Measurements from ENCODE around the gene FYB1. TPM values are rescaled to one million over a fixed set of nuclear protein-coding genes. Genes with fewer than 3 reads are reported as not detected.
A peak's percentile ranks its signal among the peaks of the same experiment; 100 is the strongest.

The FYB1 gene
- total RNA-seq, 1 experiment from 2014 or later = 1.3 TPM

GRCh38 chr5:39108987-39109386 is 110.4 kb downstream of the FYB1 start:
- 0 out of 2 replicates have a peak, but pooled peaks cover 3% of the 10 kb centered on the region for H3K4me1 ChIP-seq
- Mint-ChIP-seq H3K27ac (ENCODE audit: unreplicated experiment) (no peak overlapping the region), H3K9me3 (ENCODE audit: unreplicated experiment) (no peaks in the 10 kb centered on the region), H3K4me1 (ENCODE audit: low read depth, unreplicated experiment) (no peaks in the 10 kb centered on the region), H3K4me3 (ENCODE audit: unreplicated experiment) (no peak overlapping the region), H3K27me3 (ENCODE audit: insufficient read depth, unreplicated experiment) (peaks cover 9% of the 10 kb centered on the region), H3K36me3 (ENCODE audit: insufficient read depth, unreplicated experiment) (no peaks in the 10 kb centered on the region)
- no peaks in the 10 kb centered on the region for H3K36me3 ChIP-seq (ENCODE audit: control insufficient read depth, insufficient read depth, low read length)
- no peaks in the 10 kb centered on the region for H3K9me3 ChIP-seq
- H3K4me3 ChIP-seq (ENCODE audit: low read depth, low read length) = no peak overlapping the region
- DNase-seq = no peak
- ChIA-PET CTCF (no interaction called here), POLR2A (no interaction called here)
- BruUV-seq (replicated peaks) = no TSS peak
- TF ChIP-seq CTCF (IDR thresholded peaks at IDR 0.05; ENCODE audit: insufficient read depth in 1 of 2, low read depth in 1 of 2, low read length in 1 of 2, severe bottlenecking in 1 of 2, unreplicated experiment in 1 of 2) = no peak
- intact Hi-C loops (cut with micrococcal nuclease; ENCODE audit: unreplicated experiment) = no loop called here
- no peaks in the 10 kb centered on the region for H3K27me3 ChIP-seq (replicated peaks; ENCODE audit: control insufficient read depth, insufficient read depth, low read length)

- TF ChIP-seq CTCF (IDR thresholded peaks at IDR 0.05; ENCODE audit: insufficient read depth in 1 of 2, low read depth in 1 of 2, low read length in 1 of 2, severe bottlenecking in 1 of 2, unreplicated experiment in 1 of 2) = no peak
- Mint-ChIP-seq H3K9me3 (ENCODE audit: unreplicated experiment) (no peaks in the 10 kb centered on the region), H3K36me3 (ENCODE audit: insufficient read depth, unreplicated experiment) (no peaks in the 10 kb centered on the region), H3K27ac (ENCODE audit: unreplicated experiment) (no peak overlapping the region), H3K4me1 (ENCODE audit: low read depth, unreplicated experiment) (no peaks in the 10 kb centered on the region), H3K4me3 (ENCODE audit: unreplicated experiment) (no peak overlapping the region), H3K27me3 (ENCODE audit: insufficient read depth, unreplicated experiment) (peaks cover 9% of the 10 kb centered on the region)
- CTCF ChIA-PET = no interaction called here
- no TSS peak for BruUV-seq (replicated peaks)
- POLR2A ChIA-PET = no interaction called here
- intact Hi-C loops (cut with micrococcal nuclease; ENCODE audit: unreplicated experiment) = no loop called here
- Histone ChIP-seq H3K27me3 (replicated peaks; ENCODE audit: control insufficient read depth, insufficient read depth, low read length) (no peaks in the 10 kb centered on the region), H3K4me3 (ENCODE audit: low read depth, low read length) (no peak overlapping the region), H3K36me3 (ENCODE audit: control insufficient read depth, insufficient read depth, low read length) (no peaks in the 10 kb centered on the region), H3K9me3 (no peaks in the 10 kb centered on the region), H3K4me1 (peaks cover 7% of the 10 kb centered on the region; the same call in 1 of the 2 replicates)
- DNase-seq = no peak
Observed at GRCh38 chr5:39107350-39107749, 112.0 kb downstream of the FYB1 start.

- POLR2A ChIA-PET = no interaction called here
Observed at GRCh38 chr5:39106322-39106721, 113.0 kb downstream of the FYB1 start.

More at GRCh38 chr5:39106322-39106721, 113.0 kb downstream of the FYB1 start:
- Mint-ChIP-seq H3K27ac (ENCODE audit: unreplicated experiment) (no peak overlapping the region), H3K4me1 (ENCODE audit: low read depth, unreplicated experiment) (no peaks in the 10 kb centered on the region), H3K36me3 (ENCODE audit: insufficient read depth, unreplicated experiment) (no peaks in the 10 kb centered on the region), H3K9me3 (ENCODE audit: unreplicated experiment) (no peaks in the 10 kb centered on the region), H3K27me3 (ENCODE audit: insufficient read depth, unreplicated experiment) (peaks cover 9% of the 10 kb centered on the region), H3K4me3 (ENCODE audit: unreplicated experiment) (no peak overlapping the region)
- peak; percentile 24 to 36 for TF ChIP-seq CTCF (IDR thresholded peaks at IDR 0.05; ENCODE audit: insufficient read depth in 1 of 2, low read depth in 1 of 2, low read length in 1 of 2, severe bottlenecking in 1 of 2, unreplicated experiment in 1 of 2)
- CTCF ChIA-PET = no interaction called here
- BruUV-seq (replicated peaks) = no TSS peak
- Histone ChIP-seq H3K9me3 (no peaks in the 10 kb centered on the region), H3K4me3 (ENCODE audit: low read depth, low read length) (no peak overlapping the region), H3K27me3 (replicated peaks; ENCODE audit: control insufficient read depth, insufficient read depth, low read length) (no peaks in the 10 kb centered on the region), H3K4me1 (peaks cover 11% of the 10 kb centered on the region; the same call in 1 of the 2 replicates), H3K36me3 (ENCODE audit: control insufficient read depth, insufficient read depth, low read length) (no peaks in the 10 kb centered on the region)
- DNase-seq = no peak
- intact Hi-C loops (cut with micrococcal nuclease; ENCODE audit: unreplicated experiment) = loop anchor here (1.0 kb wide), 1 partner anchor 112 kb away; no protein-coding TSS in a partner anchor

Measured in Caco-2 (cell line).